ENCODE measurements around the gene KRT26. TPM values are rescaled to one million over a fixed set of nuclear protein-coding genes. Genes with fewer than 3 reads are reported as not detected.

KRT26 gene
- total and polyA plus RNA-seq, 2 of the 8 experiments (the other 6 are each of a cell fraction or from before 2014, with no cell fraction given): not detected

DNA sequence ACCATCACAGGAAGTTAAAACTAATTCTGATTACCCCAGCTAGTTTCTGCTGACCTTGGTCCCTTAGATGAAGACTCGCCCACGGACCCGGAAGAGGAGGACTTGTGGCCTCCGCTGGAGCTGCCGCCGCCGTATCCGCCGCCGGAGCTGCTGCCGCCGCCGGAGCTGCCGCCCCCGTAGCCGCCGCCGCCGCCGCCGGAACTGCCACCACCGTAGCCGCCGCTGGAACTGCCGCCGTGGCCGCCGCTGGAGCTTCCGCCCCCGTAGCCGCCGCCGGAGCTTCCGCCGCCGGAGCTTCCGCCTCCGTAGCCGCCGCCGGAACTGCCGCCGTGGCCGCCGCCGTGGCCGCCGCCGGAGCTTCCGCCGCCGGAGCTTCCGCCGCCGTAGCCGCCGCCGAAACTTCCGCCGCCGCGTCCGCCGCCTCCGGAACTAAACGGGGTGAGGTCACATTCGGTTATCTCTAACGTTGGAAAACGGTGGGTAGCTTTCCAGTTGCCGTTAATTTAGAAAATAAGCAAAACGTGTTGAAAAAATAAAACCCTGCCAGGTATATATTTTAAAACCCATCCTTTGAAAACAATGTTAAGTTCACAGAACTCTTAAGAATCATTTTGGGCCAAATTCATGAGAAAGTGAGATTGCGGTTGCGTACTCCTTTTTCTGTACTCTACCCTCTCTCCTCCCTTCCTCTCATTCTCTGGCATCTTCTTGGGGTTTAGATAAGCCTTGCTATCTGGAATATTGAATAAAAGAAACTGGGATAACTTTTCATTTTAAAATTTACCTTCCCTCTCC lies 46.9 kb upstream of the KRT26 start:
- Histone ChIP-seq H4K5ac (ENCODE audit: insufficient read length, low read depth, low read length) (no peak overlapping the region), H3K4me3 (ENCODE audit: extremely low read depth in 1 of 4, insufficient read depth in 2 of 4, low read depth in 3 of 4, low read length in 4 of 4) (peak overlapping the region; percentile 54 to 86 (median 68)), H2BK12ac (ENCODE audit: low read depth, low read length) (no peak overlapping the region), H3K4me1 (replicated peaks in 1 of 4; ENCODE audit: control insufficient read depth in 3 of 4, insufficient read depth in 4 of 4, low read length in 3 of 4) (no peaks in the 10 kb centered on the region; a peak in 1 of 7 replicates), H3K9ac (replicated peaks in 1 of 4; ENCODE audit: extremely low read depth in 1 of 4, low read depth in 3 of 4, low read length in 3 of 4) (peak overlapping the region in 2 of 4 experiments; percentile 34 to 59; a peak in 2 of 7 replicates), H2AFZ (ENCODE audit: low read length) (0 out of 2 replicates have a peak overlapping the region, but pooled peaks have one; percentile 60), H2BK15ac (ENCODE audit: low read length) (no peak overlapping the region), H2AK5ac (ENCODE audit: low read depth, low read length) (no peak overlapping the region), H3K23ac (ENCODE audit: insufficient read length) (no peak overlapping the region), H4K20me1 (replicated peaks in 1 of 2; ENCODE audit: control insufficient read depth in 1 of 2, insufficient read depth in 2 of 2, low read length in 2 of 2) (no peaks in the 10 kb centered on the region), H3K79me1 (ENCODE audit: low read depth, low read length) (no peaks in the 10 kb centered on the region), H3K36me3 (ENCODE audit: control insufficient read depth in 2 of 4, insufficient read depth in 4 of 4, low read length in 3 of 4) (peaks cover 0 to 5% (median 4%) of the 10 kb centered on the region in 4 experiments; a peak in 2 of 8 replicates), H3K9me3 (ENCODE audit: insufficient read depth in 2 of 2, low read depth in 1 of 2, low read length in 1 of 2) (no peaks in the 10 kb centered on the region), H3K27ac (ENCODE audit: low read depth, low read length) (no peak overlapping the region), H2BK5ac (ENCODE audit: low read depth, low read length) (no peak overlapping the region), H3K23me2 (ENCODE audit: low read depth, low read length) (no peaks in the 10 kb centered on the region), H3K18ac (ENCODE audit: extremely low read depth, low read length) (no peak overlapping the region), H3K4me2 (ENCODE audit: insufficient read depth in 1 of 2, low read depth in 2 of 2, low read length in 2 of 2) (peak overlapping the region; percentile 57 to 66), H4K8ac (ENCODE audit: extremely low read depth, insufficient read depth, low read length) (peak overlapping the region; percentile 92; the same call in 1 of the 2 replicates), H3K4ac (replicated peaks; ENCODE audit: insufficient read length, low read depth, low read length) (no peak overlapping the region), H3K56ac (replicated peaks; ENCODE audit: insufficient read length, low read depth, low read length) (peak overlapping the region; percentile 55), H3K14ac (ENCODE audit: insufficient read length) (no peak overlapping the region), H4K91ac (replicated peaks; ENCODE audit: insufficient read length, low read length) (no peak overlapping the region), H2BK20ac (ENCODE audit: low read length) (no peak overlapping the region), H3K79me2 (ENCODE audit: control insufficient read depth in 1 of 2, insufficient read depth in 2 of 2, low read length in 2 of 2) (no peaks in the 10 kb centered on the region), H3K27me3 (replicated peaks in 1 of 4; ENCODE audit: control insufficient read depth in 3 of 4, extremely low read depth in 1 of 4, insufficient read depth in 3 of 4, low read length in 3 of 4) (no peaks in the 10 kb centered on the region; a peak in 2 of 7 replicates), H2BK120ac (replicated peaks; ENCODE audit: low read depth, low read length) (no peak overlapping the region)
- CTCF ChIA-PET (ENCODE audit: partially characterized antibody): interaction anchor here (1.2 kb wide), 1 partner anchor 45 kb away, joined by 3 read pairs; no protein-coding TSS in a partner anchor
- POLR2A ChIA-PET (ENCODE audit: partially characterized antibody): interaction anchor here (1.1 to 1.2 kb wide), 3 partner anchors 14 to 870 kb away, joined by 3 to 5 read pairs (median 4); no protein-coding TSS in a partner anchor
- WGBS, 2 experiments (ENCODE audit: extremely low coverage in 1 of 2, insufficient coverage in 1 of 2, insufficient read length in 1 of 2, insufficient replicate concordance in 2 of 2, low coverage in 1 of 2, low lambda C conversion rate in 2 of 2, missing lambda C conversion rate in 1 of 2): 4% methylated on average over 61 of the region's 73 CpGs; no CpG with 5 or more reads in 1 of the 2 experiments
- DNase-seq (ENCODE audit: low read depth in 1 of 2, low spot score in 2 of 2) (peak in 1 of 2 experiments; percentile 69), FAIRE-seq (no peak)
- no peak for TF ChIP-seq CBX8 (IDR thresholded peaks at IDR 0.05; ENCODE audit: borderline replicate concordance, low read depth, low read length)
- TF ChIP-seq KDM5A (IDR thresholded peaks at IDR 0.05; ENCODE audit: low read length): no peak
- TF ChIP-seq JUN (IDR thresholded peaks at IDR 0.05; ENCODE audit: low read depth, low read length): no peak
- TF ChIP-seq, protein P1, sequence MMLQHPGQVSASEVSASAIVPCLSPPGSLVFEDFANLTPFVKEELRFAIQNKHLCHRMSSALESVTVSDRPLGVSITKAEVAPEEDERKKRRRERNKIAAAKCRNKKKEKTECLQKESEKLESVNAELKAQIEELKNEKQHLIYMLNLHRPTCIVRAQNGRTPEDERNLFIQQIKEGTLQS (IDR thresholded peaks at IDR 0.05; ENCODE audit: insufficient read depth, low read depth, low read length): no peak
- no peak for TF ChIP-seq FOSL1 (IDR thresholded peaks at IDR 0.05; ENCODE audit: insufficient read depth, low read depth, low read length)
- TF ChIP-seq SUZ12 (IDR thresholded peaks at IDR 0.05; ENCODE audit: low read length): no peak
- TF ChIP-seq CHD2 (IDR thresholded peaks at IDR 0.05; ENCODE audit: low read length): no peak
- TF ChIP-seq EGR1 (IDR thresholded peaks at IDR 0.05; ENCODE audit: borderline replicate concordance, low read depth, low read length): peak; percentile 77
- TF ChIP-seq ASH2L (IDR thresholded peaks at IDR 0.05; ENCODE audit: low read length): no peak
- peak; percentile 51; the same call in 1 of the 2 replicates for TF ChIP-seq GABPA (IDR thresholded peaks at IDR 0.05; ENCODE audit: borderline replicate concordance, insufficient read depth, low read length)
- no peak for TF ChIP-seq RNF2 (IDR thresholded peaks at IDR 0.05; ENCODE audit: borderline replicate concordance, low read depth, low read length, missing control alignments, poor library complexity, severe bottlenecking)
